Measurements from ENCODE around the gene ONECUT3. TPM values are rescaled to one million over a fixed set of nuclear protein-coding genes. Genes with fewer than 3 reads are reported as not detected.

Gene ONECUT3
- total and polyA plus RNA-seq, 10 of the 15 experiments (the other 5 are each of a cell fraction or from before 2014, with no cell fraction given) = not detected

GRCh38 chr19:1749373-1750342 is 3.6 kb upstream of the ONECUT3 start:
- Histone ChIP-seq H3K27ac (ENCODE audit: control insufficient read depth, insufficient read depth) (no peak overlapping the region), H3K4me3 (no peak overlapping the region), H3K4me1 (ENCODE audit: control insufficient read depth, insufficient read depth, low read length) (peaks cover 12% of the 10 kb centered on the region), H3K4me2 (ENCODE audit: control insufficient read depth, insufficient read depth) (no peak overlapping the region), H3K36me3 (ENCODE audit: control insufficient read depth in 2 of 2, insufficient read depth in 2 of 2, low read length in 1 of 2) (no peaks in the 10 kb centered on the region), H3K79me2 (ENCODE audit: control insufficient read depth, insufficient read depth, low read length) (no peaks in the 10 kb centered on the region), H4K20me1 (ENCODE audit: control insufficient read depth, insufficient read depth) (no peaks in the 10 kb centered on the region), H2AFZ (ENCODE audit: control insufficient read depth, low read depth, low read length) (no peak overlapping the region), H3K9me3 (replicated peaks; ENCODE audit: control insufficient read depth, insufficient read depth, low read length) (no peaks in the 10 kb centered on the region; the same call in 2 of the 3 replicates), H3K27me3 (replicated peaks in 1 of 2; ENCODE audit: control insufficient read depth in 2 of 2, insufficient read depth in 2 of 2, low read length in 1 of 2) (peaks cover 16 to 24% of the 10 kb centered on the region in 2 experiments), H3K9ac (ENCODE audit: control insufficient read depth, insufficient read depth, low read length) (no peak overlapping the region)
- CTCF ChIA-PET = no interaction called here
- intact Hi-C loops (cut with micrococcal nuclease; ENCODE audit: unreplicated experiment) = no loop called here
- no peak for ATAC-seq
- 20% methylated on average over 75 of the region's 99 CpGs for WGBS (ENCODE audit: insufficient coverage, insufficient replicate concordance, low lambda C conversion rate, missing lambda C conversion rate)
- no TSS peak for BruUV-seq (replicated peaks)
- no peak for TF ChIP-seq TCF7 (IDR thresholded peaks at IDR 0.05; ENCODE audit: borderline replicate concordance)
- TF ChIP-seq FOXM1 (IDR thresholded peaks at IDR 0.05; ENCODE audit: low read depth, low read length) = no peak
- no peak for TF ChIP-seq SUPT20H (IDR thresholded peaks at IDR 0.05; ENCODE audit: borderline replicate concordance, control insufficient read depth, low read depth, low read length)
- TF ChIP-seq CREB1 (IDR thresholded peaks at IDR 0.05; ENCODE audit: low read depth) = no peak
- TF ChIP-seq RBBP5 (conservative IDR thresholded peaks at IDR 0.05) = no peak
- TF ChIP-seq NBN (IDR thresholded peaks at IDR 0.05) = no peak
- TF ChIP-seq YBX1 (IDR thresholded peaks at IDR 0.05) = no peak
- TF ChIP-seq EZH2 (IDR thresholded peaks at IDR 0.05; ENCODE audit: borderline replicate concordance, control insufficient read depth, low read depth, low read length) = 0 out of 2 replicates have a peak, but pooled peaks have one; percentile 32
- TF ChIP-seq TAF1 (IDR thresholded peaks at IDR 0.05; ENCODE audit: borderline replicate concordance, low read depth, low read length) = no peak
- no peak for TF ChIP-seq NR2C1 (IDR thresholded peaks at IDR 0.05)
- TF ChIP-seq RCOR1 (conservative IDR thresholded peaks at IDR 0.05; ENCODE audit: low read depth, low read length) = no peak
- peak; percentile 77 for TF ChIP-seq SUZ12 (IDR thresholded peaks at IDR 0.05; ENCODE audit: unreplicated experiment)
- TF ChIP-seq SIN3A (IDR thresholded peaks at IDR 0.05; ENCODE audit: low read depth, low read length) = no peak
- no peak for TF ChIP-seq HDGF (IDR thresholded peaks at IDR 0.05)
- TF ChIP-seq, protein P1, sequence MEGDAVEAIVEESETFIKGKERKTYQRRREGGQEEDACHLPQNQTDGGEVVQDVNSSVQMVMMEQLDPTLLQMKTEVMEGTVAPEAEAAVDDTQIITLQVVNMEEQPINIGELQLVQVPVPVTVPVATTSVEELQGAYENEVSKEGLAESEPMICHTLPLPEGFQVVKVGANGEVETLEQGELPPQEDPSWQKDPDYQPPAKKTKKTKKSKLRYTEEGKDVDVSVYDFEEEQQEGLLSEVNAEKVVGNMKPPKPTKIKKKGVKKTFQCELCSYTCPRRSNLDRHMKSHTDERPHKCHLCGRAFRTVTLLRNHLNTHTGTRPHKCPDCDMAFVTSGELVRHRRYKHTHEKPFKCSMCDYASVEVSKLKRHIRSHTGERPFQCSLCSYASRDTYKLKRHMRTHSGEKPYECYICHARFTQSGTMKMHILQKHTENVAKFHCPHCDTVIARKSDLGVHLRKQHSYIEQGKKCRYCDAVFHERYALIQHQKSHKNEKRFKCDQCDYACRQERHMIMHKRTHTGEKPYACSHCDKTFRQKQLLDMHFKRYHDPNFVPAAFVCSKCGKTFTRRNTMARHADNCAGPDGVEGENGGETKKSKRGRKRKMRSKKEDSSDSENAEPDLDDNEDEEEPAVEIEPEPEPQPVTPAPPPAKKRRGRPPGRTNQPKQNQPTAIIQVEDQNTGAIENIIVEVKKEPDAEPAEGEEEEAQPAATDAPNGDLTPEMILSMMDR (IDR thresholded peaks at IDR 0.05 in 2 of 3, conservative IDR thresholded peaks at IDR 0.05 in 1 of 3; ENCODE audit: control insufficient read depth in 2 of 3, extremely low read depth in 1 of 3, insufficient read depth in 1 of 3, low read depth in 3 of 3, low read length in 3 of 3) = no peak
- TF ChIP-seq, protein P2, sequence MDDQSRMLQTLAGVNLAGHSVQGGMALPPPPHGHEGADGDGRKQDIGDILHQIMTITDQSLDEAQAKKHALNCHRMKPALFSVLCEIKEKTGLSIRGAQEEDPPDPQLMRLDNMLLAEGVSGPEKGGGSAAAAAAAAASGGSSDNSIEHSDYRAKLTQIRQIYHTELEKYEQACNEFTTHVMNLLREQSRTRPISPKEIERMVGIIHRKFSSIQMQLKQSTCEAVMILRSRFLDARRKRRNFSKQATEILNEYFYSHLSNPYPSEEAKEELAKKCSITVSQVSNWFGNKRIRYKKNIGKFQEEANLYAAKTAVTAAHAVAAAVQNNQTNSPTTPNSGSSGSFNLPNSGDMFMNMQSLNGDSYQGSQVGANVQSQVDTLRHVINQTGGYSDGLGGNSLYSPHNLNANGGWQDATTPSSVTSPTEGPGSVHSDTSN (IDR thresholded peaks at IDR 0.05; ENCODE audit: insufficient replicate concordance, low read depth, low read length) = no peak
- RAD21 ChIA-PET (ENCODE audit: unreplicated experiment) = no interaction called here
- no peak for DNase-seq (ENCODE audit: low read depth, low spot score)
- POLR2A ChIA-PET = no interaction called here
- SMC1A ChIA-PET (ENCODE audit: uncharacterized antibody, unreplicated experiment) = no interaction called here
- FAIRE-seq = no peak
- in situ Hi-C loops (cut with MboI) = no loop called here
